HG03378 (cell line): ENCODE data around the gene TASOR.
A peak's percentile ranks its signal among the peaks of the same experiment; 100 is the strongest.

ENCODE experiments used
- ATAC-seq: cut with Tn5 transposase; IDR thresholded peaks from one replicate; pipeline ENCODE4 v1.9.1; 2021; ENCODE audit warnings: mild to moderate bottlenecking, moderate library complexity; ENCODE audit not compliant: unreplicated experiment

Gene TASOR

DNA sequence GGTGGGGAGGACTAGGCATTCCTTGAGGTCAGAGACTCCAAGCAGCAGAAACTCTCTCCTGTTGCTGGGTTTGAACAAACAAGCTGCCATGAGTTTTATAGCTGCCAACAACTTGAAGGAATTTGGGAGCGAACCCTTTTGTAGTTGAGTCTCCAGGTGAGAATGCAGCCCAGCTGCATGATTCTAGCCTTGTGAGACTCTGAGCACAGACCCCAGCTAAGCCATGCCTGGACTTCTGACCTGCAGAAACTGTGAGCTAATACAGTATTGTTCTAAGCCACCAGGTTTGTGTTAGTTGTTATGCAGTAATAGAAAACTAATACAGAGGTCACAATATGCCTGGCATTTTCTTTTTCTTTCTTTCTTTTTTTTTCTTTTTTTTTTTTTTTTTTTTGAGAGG, 6.2 kb upstream of the TASOR start:
- ATAC-seq: no peak

DNA sequence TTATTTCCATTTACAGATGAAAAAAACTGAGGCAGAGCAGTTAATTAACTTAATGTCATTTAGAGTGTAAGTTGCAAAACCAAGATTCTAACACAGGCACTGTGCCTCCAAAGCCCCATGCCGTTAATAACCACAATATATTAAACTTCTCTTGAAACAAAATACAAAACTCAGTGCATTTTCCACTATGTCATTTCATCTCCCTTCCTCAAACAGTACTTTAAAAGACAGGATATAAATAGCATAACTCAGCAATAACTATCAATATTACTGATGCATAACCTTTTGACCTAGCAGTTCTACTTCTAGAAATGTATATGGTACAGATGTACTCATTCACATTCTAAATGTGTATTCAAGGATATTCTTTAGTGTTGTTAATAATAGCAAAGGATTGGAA, 5.1 kb upstream of the TASOR start:
- ATAC-seq: peak; percentile 75

DNA sequence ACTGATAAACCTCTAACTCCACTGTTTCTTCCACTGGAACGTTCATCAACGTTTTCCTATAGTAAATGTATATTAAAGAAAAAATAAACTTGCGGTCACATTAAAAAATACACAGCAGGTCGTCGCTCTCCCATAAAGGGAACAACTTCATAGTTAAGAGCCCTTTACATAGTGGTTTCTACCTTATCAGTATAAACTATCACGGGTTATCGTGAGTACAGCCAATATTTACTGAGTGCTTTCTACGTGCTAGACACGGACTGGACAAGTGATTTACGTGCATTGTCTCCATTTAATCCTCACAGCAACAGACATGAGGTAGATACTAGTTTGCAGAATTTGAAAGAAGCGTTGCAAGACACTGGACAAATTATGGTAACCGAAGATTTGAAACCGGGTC, 964 bp upstream of the TASOR start:
- no peak for ATAC-seq

DNA sequence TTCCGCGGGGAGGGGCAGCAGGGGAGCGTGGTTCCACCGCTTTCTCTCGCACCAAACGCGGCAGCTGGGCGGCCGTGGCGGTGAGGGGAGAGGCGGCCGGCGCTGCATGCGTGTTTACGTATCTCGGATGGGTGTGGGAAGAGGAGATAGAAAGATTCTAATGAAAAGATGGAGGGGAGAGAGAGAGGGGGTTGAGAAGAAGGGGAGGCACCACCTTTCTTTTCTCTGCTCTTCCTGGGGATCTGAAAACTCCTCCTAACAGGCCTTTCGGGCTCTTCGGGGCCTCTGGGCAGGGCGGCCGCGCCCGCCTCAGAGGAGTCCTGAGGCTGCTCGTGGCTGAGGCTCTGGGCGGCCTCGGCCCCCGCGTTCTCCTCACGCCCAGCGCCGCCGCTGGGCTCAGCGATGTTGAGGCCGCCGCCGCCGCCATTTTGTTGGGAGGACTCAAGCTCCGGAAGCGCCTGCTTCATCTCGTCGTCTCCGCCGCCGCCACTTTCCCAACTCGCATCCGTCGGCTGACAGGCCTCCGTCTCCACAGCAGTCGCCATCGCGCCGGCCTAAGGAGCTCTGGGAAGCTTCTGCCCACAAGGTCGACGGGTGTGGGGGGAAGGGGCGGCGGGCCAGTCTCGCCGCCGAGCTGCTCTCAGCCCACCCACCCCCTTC, 473 bp downstream of the TASOR start:
- ATAC-seq: peak; percentile 66

DNA sequence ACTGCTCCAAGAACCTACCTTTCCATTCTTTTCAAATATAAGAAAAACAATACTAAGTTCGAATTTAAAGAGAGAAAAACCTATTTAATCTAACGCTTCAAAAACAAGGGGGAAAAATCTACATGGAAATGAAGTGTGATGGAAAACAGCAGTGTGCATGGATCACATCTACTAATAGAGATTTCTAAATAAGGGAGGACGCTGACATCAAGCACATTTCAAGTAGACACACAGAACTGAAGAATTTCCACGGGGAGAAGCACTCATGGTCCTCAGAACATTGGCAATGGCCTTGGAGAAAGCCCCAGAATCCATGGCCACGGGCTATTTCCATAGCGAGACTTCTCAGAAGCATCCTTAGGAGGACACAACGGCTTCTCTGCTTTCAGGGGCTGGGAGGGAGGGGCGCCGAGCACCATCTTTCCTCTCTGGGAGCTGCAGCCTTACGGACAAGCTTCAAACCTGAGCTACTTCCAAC, 1.0 kb downstream of the TASOR start:
- no peak for ATAC-seq

DNA sequence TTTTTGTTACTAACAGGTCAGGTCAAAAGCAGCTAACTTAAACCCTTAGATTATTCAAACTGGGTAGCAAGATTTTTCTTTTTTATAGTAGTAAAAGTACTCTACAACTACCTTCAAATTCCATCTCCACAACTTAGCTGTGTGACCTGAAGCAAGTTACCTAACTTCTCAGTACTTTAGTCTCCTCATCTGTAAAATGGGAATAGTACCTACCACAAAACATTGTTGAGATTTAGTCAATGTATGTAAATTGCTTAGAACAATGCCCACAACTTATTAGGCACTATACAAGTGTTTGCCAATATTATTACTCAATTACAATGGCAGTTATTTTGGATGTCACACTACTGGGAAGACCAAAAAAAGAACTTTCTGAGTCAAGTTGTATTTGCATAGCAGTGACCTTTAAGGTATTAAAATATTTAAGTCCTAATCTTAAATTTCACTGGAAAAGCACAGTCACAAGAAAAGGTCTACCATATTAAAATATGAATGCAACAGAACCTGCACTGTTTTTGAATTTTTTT, 2.9 kb downstream of the TASOR start:
- no peak for ATAC-seq

DNA sequence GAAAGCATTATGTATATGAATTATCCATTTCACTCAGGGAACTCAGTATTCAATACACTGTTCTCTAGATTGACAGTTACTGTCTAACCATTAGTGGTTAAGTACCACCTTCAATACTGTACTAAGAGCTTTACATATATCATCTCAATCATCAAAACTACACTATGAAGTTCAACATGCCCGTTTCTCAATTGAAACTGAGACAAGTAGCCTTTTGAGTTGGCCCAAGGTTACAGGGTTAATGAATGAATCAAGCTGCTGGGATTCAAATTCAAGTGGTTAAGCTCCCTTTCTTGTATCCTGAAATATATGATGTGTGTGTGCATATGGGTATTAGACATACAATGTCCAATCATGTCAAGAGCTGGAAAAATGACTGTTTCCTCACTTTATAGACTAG, 5.8 kb downstream of the TASOR start:
- peak; percentile 68 for ATAC-seq

DNA sequence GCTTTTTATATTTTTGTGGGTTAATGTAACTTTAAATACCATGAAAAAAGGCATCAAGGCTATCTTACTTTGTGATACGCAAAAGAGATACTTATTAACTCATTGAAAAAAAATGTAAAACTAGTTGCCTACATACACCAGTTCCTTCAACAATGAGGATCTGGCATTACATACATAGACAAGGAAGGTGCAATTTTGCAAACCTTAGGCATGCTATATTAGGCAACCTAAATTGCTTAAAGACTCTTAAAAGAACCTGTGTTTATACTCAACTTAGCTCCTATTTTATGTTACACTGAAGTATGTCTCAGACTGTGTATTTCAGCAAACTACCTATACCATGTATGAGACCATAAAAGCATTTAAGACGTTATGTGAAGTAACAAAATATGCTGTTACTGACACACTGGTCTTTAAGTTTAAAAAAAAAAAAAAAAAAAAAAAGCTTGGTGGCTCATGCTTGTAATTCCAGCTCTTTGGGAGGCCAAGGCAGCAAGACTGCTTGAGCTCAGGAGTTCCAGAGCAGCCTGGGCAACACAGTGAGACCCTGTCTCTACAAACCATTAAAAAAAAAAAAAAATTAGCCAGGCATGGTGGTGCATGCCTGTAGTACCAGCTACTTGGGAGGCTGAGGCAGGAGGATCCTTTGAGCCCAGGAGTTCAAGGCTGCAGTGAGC, 9.1 kb downstream of the TASOR start:
- no peak for ATAC-seq

DNA sequence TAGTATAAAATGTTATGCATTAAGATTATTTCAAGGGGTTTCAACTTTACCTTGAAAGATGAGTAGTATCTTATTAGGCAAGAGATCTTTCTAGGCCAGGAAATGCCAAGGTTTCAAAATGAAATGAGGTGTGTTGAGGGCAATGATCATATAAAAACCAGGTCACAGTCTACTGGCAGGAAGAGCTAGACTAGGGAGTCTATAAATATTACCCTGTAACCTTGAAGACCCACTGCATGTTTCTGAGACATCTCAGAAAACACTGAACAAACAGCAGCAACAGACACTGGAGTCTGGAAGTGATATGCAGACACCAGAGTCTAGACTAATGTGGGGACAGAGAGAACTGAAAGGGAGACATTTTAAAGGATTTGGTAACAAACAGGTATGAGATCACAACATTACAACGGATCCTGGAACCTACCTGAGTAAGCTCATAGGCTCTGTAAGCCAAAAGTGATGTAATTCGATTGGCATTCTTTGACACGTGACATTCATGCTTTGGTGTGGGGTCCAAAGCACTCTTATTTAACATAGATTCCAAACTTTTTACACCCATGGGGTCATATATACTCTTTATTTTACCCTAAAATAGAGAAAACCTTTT, 15.0 kb downstream of the TASOR start:
- no peak for ATAC-seq

DNA sequence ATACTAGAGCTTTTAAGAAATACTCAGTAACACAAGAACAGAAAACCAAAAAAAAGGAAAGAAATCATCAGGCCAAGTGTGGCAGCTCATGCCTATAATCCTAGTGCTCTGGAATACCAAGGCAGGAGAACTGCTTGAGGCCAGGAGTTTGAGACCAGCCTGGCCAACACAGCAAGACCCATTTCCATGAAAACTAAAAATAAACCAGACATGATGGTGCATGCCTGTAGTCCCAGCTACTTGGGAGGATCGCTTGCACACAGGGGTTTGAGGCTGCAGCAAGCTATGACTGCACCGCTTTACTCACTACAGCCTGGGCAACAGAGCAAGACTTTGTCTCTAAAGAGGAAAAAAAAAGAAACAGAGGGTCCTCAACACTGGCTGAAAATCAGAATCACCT, 18.2 kb downstream of the TASOR start:
- ATAC-seq: no peak

DNA sequence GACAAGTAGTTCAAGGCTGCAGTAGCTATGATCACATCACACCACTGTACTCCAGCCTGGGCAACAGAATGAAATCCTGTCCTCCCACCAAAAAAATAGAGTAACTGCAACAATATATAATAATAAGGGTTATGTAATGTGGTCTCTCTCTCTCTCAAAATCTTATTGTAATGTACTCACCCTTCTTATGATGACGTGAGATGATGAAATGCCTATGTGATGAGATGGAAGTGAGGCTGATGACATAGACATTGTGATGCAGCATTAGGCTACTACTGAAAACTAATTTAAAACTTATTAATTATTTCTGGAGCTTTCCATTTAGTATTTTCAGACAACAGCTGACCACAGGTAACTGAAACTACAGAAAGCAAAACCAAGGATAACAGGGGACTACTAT, 27.4 kb downstream of the TASOR start:
- ATAC-seq: no peak

DNA sequence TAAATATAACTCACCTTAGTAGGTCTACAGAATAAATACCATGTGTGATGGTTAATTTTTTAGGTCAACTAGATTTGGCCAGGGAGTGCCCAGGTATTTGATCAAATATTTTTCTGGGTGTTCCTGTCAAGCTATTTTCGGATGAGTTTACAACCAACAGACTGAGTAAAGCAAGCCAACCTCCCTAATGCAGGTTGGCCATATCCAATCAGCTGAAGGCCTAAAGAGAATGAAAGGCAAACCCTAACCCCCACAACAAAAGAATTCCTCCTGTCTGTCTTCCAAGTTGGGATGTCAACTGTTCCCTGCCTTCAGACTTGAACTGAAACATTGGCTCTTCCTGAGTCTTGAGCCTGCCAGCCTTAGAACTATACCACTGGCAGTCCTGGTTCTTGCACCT, 28.6 kb downstream of the TASOR start:
- no peak for ATAC-seq

DNA sequence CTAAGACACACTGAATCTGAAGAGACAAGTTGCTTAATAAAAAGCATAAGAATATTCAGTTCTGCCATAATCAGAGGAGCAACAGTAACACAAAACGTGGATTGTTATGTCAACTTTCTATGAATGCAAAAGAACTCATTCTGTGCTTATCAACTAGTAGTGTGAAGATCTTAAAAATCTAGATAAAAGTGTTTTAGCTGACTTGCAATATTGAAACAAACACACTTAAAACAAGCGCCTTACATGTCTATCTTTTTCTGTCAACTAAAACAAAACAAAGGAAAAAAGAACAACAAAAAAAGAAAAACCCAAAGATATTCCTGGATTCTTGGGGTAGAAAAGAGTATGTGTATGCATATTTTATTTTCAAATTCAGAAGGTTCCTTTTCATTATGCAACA, 37.7 kb downstream of the TASOR start:
- ATAC-seq: no peak

DNA sequence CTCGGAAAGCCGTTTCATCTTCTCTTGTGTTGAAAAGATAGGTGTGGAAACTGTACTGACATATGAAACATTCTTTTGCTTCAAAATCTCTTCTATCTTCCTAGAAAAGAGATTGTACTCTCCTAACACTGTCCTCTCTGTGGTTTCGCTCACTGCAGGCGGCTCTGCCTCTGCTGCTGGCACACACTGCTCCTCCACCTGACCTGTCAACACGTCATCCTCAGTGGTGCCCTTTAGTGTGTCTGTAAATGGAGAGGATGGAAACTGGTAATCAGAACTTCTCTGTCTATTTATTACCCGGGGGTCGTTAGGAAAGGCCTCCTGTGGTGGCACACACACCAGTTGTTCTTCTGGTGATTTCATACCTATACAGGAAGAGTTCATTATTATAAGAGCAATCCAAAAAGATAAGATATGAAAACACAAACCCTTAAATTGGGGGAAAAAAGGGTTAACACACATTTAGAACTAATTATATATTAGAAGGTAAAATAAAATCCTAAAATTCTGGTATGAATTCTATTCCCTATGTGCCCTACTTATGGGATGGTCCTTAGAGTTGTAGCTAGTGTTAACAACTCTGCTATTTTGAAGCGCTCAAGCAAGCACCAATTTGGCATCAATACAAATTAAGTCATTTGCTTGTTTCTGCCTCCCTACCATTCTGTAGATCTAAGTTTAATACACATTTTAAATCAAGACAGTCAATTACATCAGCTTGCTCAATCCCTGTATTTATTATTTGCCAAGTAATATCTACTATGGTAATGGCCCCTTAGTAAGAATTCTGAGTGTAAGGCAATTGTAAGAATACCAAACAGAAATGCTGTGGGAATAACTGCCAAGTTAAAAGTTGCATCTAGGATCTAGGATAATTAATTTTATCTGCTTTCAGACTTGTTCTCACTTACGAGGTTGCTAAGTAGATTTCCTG, 49.2 kb downstream of the TASOR start:
- no peak for ATAC-seq
